Trophoblast cell (in vitro differentiated cells and primary cell): ENCODE measurements around the gene NHERF1.

Experiments used
- DNase-seq, 2 donors: peaks; one replicate each; pipeline ENCODE4 v3.0.0-alpha.2; 2016
- H2AFZ ChIP-seq: 2 replicates; pipeline ENCODE4 v1.6.1; 2013; ENCODE audit warnings: low read length, moderate library complexity, mild to moderate bottlenecking; ENCODE audit not compliant: insufficient read depth, poor library complexity
- H2AK5ac ChIP-seq: 2 replicates; pipeline ENCODE4 v1.6.1; 2013; ENCODE audit warnings: mild to moderate bottlenecking, low read length
- H2BK120ac ChIP-seq: 2 replicates; pipeline ENCODE4 v1.6.1; 2013; ENCODE audit warnings: low read length, mild to moderate bottlenecking, moderate library complexity; ENCODE audit not compliant: insufficient read depth, poor library complexity
- H2BK12ac ChIP-seq: 2 replicates; pipeline ENCODE4 v1.6.1; 2013; ENCODE audit warnings: mild to moderate bottlenecking, low read length, moderate library complexity
- H2BK5ac ChIP-seq: 2 replicates; pipeline ENCODE4 v1.6.1; 2013; ENCODE audit warnings: low read length, low read depth, moderate library complexity, mild to moderate bottlenecking; ENCODE audit not compliant: poor library complexity
- H3K14ac ChIP-seq: 2 replicates; pipeline ENCODE4 v1.6.1; 2013; ENCODE audit warnings: mild to moderate bottlenecking, low read length
- H3K18ac ChIP-seq: 2 replicates; pipeline ENCODE4 v1.6.1; 2013; ENCODE audit warnings: mild to moderate bottlenecking, low read length
- H3K23ac ChIP-seq: 2 replicates; pipeline ENCODE4 v1.6.1; 2013; ENCODE audit warnings: low read length
- H3K27ac ChIP-seq: 2 replicates; pipeline ENCODE4 v1.5.1; 2013; ENCODE audit warnings: low read depth, mild to moderate bottlenecking, inconsistent platforms, low read length, moderate library complexity
- H3K27me3 ChIP-seq: 2 replicates; pipeline ENCODE4 v1.6.1; 2013; ENCODE audit warnings: inconsistent platforms, mild to moderate bottlenecking, low read length, moderate library complexity; ENCODE audit not compliant: insufficient read depth
- H3K36me3 ChIP-seq, 2 experiments: 1 replicate in 1 of 2; 2 replicates in 1 of 2; pipeline ENCODE4 v1.6.1; 2013; ENCODE audit warnings: low read length in 2 of 2, mild to moderate bottlenecking in 2 of 2, moderate library complexity in 1 of 2; ENCODE audit not compliant: insufficient read depth in 2 of 2, control insufficient read depth in 1 of 2
- H3K4ac ChIP-seq: 2 replicates; pipeline ENCODE4 v1.6.1; 2013; ENCODE audit warnings: low read depth, mild to moderate bottlenecking, low read length, moderate library complexity
- H3K4me1 ChIP-seq, 2 experiments: 1 replicate in 1 of 2; 2 replicates in 1 of 2; pipeline ENCODE4 v1.6.1; 2013; ENCODE audit warnings: low read length in 2 of 2, mild to moderate bottlenecking in 2 of 2, moderate library complexity in 1 of 2; ENCODE audit not compliant: insufficient read depth in 2 of 2, control insufficient read depth in 1 of 2
- H3K4me2 ChIP-seq: 2 replicates; pipeline ENCODE4 v1.6.1; 2013; ENCODE audit warnings: inconsistent platforms, mild to moderate bottlenecking, low read length, moderate library complexity
- H3K4me3 ChIP-seq: 2 replicates; pipeline ENCODE4 v1.5.1; 2013; ENCODE audit warnings: mild to moderate bottlenecking, low read depth, low read length, inconsistent platforms
- H3K79me1 ChIP-seq: one replicate; pipeline ENCODE4 v1.6.1; 2013; ENCODE audit warnings: low read length
- H3K79me2 ChIP-seq: 2 replicates; pipeline ENCODE4 v1.6.1; 2013; ENCODE audit warnings: low read length, mild to moderate bottlenecking; ENCODE audit not compliant: control insufficient read depth, insufficient read depth, poor library complexity
- H3K9ac ChIP-seq: 2 replicates; pipeline ENCODE4 v1.6.1; 2013; ENCODE audit warnings: mild to moderate bottlenecking, low read length
- H3K9me3 ChIP-seq: 2 replicates; pipeline ENCODE4 v1.6.1; 2013; ENCODE audit warnings: low read depth, mild to moderate bottlenecking, control low read depth, inconsistent platforms, low read length; ENCODE audit not compliant: insufficient read depth
- H4K12ac ChIP-seq: 2 replicates; pipeline ENCODE4 v1.6.1; 2013; ENCODE audit warnings: low read depth, mild to moderate bottlenecking, low read length, moderate library complexity
- H4K8ac ChIP-seq: 2 replicates; pipeline ENCODE4 v1.6.1; 2013; ENCODE audit warnings: low read depth, mild to moderate bottlenecking, low read length, moderate library complexity
- H4K91ac ChIP-seq: one replicate; pipeline ENCODE4 v1.6.1; 2013; ENCODE audit warnings: low read depth, mild to moderate bottlenecking, low read length, moderate library complexity
- WGBS: extraction: QIAGEN DNeasy Blood & Tissue Kit; methylation state at CpG from one replicate; pipeline ENCODE4 v1.1.7; 2013; ENCODE audit warnings: missing lambda C conversion rate; ENCODE audit not compliant: insufficient read length, insufficient coverage; ENCODE audit errors: extremely low coverage; 5-methylcytosine and 5-hydroxymethylcytosine counted together

Gene NHERF1

DNA sequence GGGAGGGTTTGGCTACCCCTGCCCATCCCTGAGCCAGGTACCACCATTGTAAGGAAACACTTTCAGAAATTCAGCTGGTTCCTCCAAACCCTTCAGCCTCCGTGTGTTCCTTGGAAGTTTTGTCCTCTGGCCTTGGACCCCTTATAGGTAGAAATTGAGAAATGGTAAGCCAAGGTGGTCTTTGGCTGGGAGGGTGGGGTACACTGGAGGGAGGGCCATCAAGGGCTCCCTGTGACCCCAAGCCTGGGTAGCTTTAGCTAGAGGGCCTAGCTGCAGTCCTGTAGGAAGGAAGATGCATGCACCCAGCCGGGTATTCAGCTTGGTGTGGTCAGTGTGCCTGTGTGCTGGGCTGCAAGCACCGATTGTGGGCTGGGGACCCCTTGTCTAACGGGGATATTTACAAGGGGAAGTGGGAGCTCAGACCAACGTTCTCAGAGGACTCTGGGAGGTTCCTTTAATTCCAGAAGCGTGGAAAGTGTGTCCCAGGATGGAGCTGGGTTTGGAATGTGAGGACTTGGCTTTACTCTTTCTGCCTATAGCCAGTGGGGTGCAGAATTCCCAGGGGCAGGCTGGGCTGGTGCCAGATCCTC is 20.9 kb downstream of the NHERF1 start:
- H3K27ac ChIP-seq = no peak overlapping the region
- H2AK5ac ChIP-seq = no peak overlapping the region
- H3K23ac ChIP-seq = no peak overlapping the region
- H3K4me3 ChIP-seq = no peak overlapping the region
- no peak overlapping the region for H3K4me2 ChIP-seq
- H3K27me3 ChIP-seq = no peaks in the 10 kb centered on the region
- no peak overlapping the region for H3K18ac ChIP-seq
- no peak overlapping the region for H3K14ac ChIP-seq
- H4K8ac ChIP-seq = no peak overlapping the region
- no peak overlapping the region for H3K4ac ChIP-seq
- H2BK5ac ChIP-seq = no peak overlapping the region
- H3K36me3 ChIP-seq = peaks cover 39 to 50% of the 10 kb centered on the region in 2 experiments
- no peak overlapping the region for H3K9ac ChIP-seq
- H4K12ac ChIP-seq = no peak overlapping the region
- H4K91ac ChIP-seq = no peak overlapping the region
- no CpG with 5 or more reads among the region's 6 CpGs for whole genome bisulfite sequencing
- no peak for DNase-seq
- no peaks in the 10 kb centered on the region for H3K79me1 ChIP-seq
- H3K9me3 ChIP-seq = no peaks in the 10 kb centered on the region
- no peak overlapping the region for H2BK120ac ChIP-seq
- no peaks in the 10 kb centered on the region for H3K79me2 ChIP-seq
- H3K4me1 ChIP-seq = peaks cover 10 to 11% of the 10 kb centered on the region in 2 experiments
- no peak overlapping the region for H2AFZ ChIP-seq
- H2BK12ac ChIP-seq = no peak overlapping the region

DNA sequence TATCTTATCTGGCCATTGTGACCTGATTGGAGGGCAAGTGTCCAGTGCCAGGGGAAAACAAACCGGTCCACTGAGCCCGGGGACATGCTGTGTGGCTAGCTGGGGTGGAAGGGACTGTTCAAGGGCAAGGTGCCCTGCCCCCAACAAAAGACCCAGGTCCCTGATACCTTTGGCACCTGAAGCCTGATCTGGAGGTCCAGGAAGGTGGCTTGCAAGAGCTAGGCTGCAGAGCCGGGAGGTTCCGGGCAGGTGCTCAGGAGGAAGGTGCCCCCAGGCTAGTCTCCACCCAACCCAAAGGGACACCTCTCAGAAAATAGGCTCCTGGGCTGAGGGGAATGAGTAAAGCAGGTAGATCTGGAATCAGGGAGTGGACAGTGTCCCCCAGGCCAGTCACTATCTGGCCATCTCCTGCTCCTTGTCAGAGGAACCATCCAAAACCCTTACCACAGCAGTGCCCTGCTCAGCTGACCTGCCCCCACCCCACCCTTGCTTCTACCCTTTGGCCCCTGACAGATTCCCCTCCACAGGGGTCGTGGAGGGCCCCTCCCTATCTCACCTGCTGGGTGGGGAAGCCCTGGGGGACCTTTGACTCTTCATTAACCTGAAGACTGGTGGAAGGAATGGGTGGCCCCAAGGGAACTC is 21.5 kb downstream of the NHERF1 start:
- Histone ChIP-seq H3K79me1 (no peaks in the 10 kb centered on the region), H2BK120ac (no peak overlapping the region), H3K4me2 (no peak overlapping the region), H3K9me3 (no peaks in the 10 kb centered on the region), H2BK12ac (no peak overlapping the region), H4K12ac (no peak overlapping the region), H3K14ac (no peak overlapping the region), H3K4me1 (peaks cover 10 to 11% of the 10 kb centered on the region in 2 experiments), H3K9ac (no peak overlapping the region), H3K18ac (no peak overlapping the region), H2AK5ac (no peak overlapping the region), H4K91ac (no peak overlapping the region), H2BK5ac (no peak overlapping the region), H3K27ac (no peak overlapping the region), H3K4ac (no peak overlapping the region), H3K36me3 (peaks cover 39 to 50% of the 10 kb centered on the region in 2 experiments), H3K27me3 (no peaks in the 10 kb centered on the region), H3K23ac (no peak overlapping the region), H3K4me3 (no peak overlapping the region), H2AFZ (no peak overlapping the region), H3K79me2 (no peaks in the 10 kb centered on the region), H4K8ac (no peak overlapping the region)
- no CpG with 5 or more reads among the region's 5 CpGs for WGBS
- DNase-seq = no peak

DNA sequence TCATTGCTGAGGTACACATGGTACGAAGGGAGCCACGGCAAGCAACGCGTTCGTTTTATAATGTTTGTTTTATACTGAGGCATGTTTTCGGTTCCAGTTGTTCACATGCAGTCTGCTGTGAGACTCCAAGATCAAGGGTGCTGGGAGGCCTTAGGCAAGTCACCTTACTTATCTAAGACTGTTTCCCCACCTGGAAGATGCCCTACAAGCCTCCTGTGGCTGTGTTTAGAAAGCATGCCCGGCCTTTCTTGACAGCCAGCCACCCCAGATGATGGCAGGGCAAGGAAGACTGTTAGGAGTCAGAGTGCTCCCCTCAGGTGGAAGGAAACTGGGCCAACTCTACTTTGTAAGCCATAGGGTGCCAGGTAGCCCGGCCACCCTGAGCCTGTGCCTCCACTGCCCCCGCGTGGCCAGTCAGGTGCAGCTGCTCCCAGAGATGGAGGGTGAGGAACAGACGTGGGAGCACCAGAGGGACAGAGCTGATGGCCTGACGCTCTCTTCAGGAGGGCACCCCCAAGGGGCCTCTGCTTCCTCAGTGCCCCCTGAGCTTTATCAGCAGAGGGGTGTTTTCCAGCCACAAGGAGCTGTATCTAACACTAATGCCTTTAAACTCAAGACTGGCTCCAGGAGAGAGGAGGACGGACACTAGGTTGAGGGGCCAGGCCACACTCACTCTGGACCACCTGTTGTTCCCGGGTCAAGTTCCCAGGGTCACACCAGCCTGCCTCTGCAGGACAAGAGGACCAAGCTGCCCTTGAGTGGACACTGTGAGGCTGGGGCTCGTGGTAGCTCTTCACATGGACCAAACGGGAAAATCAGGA is 22.3 kb downstream of the NHERF1 start:
- no peak overlapping the region for H3K23ac ChIP-seq
- no peak overlapping the region for H2BK120ac ChIP-seq
- DNase-seq = peak; percentile 42 to 66
- no peak overlapping the region for H3K4me3 ChIP-seq
- H3K4me1 ChIP-seq = peaks cover 15% of the 10 kb centered on the region in 2 experiments
- no peaks in the 10 kb centered on the region for H3K27me3 ChIP-seq
- H3K27ac ChIP-seq = no peak overlapping the region
- no peak overlapping the region for H3K4ac ChIP-seq
- H3K9ac ChIP-seq = no peak overlapping the region
- no peak overlapping the region for H3K18ac ChIP-seq
- H3K79me1 ChIP-seq = peaks cover under 1% of the 10 kb centered on the region
- no peak overlapping the region for H4K91ac ChIP-seq
- H2BK5ac ChIP-seq = no peak overlapping the region
- no peak overlapping the region for H2AK5ac ChIP-seq
- H2AFZ ChIP-seq = no peak overlapping the region
- H4K8ac ChIP-seq = no peak overlapping the region
- WGBS = no CpG with 5 or more reads among the region's 16 CpGs
- peaks cover 39 to 50% of the 10 kb centered on the region in 2 experiments for H3K36me3 ChIP-seq
- peaks cover 2% of the 10 kb centered on the region for H3K79me2 ChIP-seq
- H3K14ac ChIP-seq = no peak overlapping the region
- H3K9me3 ChIP-seq = no peaks in the 10 kb centered on the region
- H2BK12ac ChIP-seq = no peak overlapping the region
- H3K4me2 ChIP-seq = no peak overlapping the region
- no peak overlapping the region for H4K12ac ChIP-seq

DNA sequence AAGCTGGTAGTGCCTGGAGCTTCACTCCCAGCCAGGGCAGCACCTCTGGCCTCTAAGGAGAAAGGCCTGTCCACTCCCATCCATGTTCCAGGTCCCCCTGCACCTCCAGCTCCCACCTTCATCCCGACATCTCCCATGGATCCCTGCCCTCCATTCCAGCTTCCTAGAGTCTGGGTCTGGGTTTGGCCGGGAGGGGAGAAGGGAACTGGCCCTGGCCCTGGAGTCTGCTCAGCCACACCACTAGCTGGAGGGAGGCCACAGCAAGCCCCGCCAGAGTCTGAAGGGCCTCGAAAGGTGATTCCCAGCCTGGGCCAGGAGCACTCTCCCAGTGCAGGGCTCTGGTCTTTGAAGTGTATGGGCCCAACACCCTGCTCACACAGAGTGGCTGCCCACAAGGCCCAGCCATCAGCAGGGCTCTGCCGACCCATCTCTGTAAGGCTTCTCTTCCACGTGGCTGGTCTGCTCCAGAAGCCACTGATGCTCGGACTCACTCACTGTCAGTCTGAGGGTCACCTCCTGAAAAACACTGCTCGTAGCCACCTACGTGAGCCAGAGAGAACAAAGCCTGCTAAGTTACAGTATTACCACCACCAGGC is 23.0 kb downstream of the NHERF1 start:
- no peak overlapping the region for H3K9ac ChIP-seq
- no peak overlapping the region for H4K12ac ChIP-seq
- WGBS = no CpG with 5 or more reads among the region's 9 CpGs
- H2BK5ac ChIP-seq = no peak overlapping the region
- H2BK120ac ChIP-seq = no peak overlapping the region
- H2AFZ ChIP-seq = no peak overlapping the region
- H3K79me2 ChIP-seq = peaks cover 6% of the 10 kb centered on the region
- no peak overlapping the region for H3K4ac ChIP-seq
- H3K79me1 ChIP-seq = peaks cover 5% of the 10 kb centered on the region
- no peak overlapping the region for H3K14ac ChIP-seq
- peaks cover 39 to 50% of the 10 kb centered on the region in 2 experiments for H3K36me3 ChIP-seq
- no peak overlapping the region for H4K8ac ChIP-seq
- no peak overlapping the region for H3K4me3 ChIP-seq
- no peak overlapping the region for H4K91ac ChIP-seq
- H3K27ac ChIP-seq = no peak overlapping the region
- H3K9me3 ChIP-seq = no peaks in the 10 kb centered on the region
- no peak overlapping the region for H2BK12ac ChIP-seq
- H3K4me1 ChIP-seq = peaks cover 15% of the 10 kb centered on the region in 2 experiments
- no peaks in the 10 kb centered on the region for H3K27me3 ChIP-seq
- H3K4me2 ChIP-seq = no peak overlapping the region
- no peak overlapping the region for H2AK5ac ChIP-seq
- DNase-seq = no peak
- H3K18ac ChIP-seq = no peak overlapping the region
- H3K23ac ChIP-seq = no peak overlapping the region
